ENCODE results near the gene SF3B6. TPM values are rescaled to one million over a fixed set of nuclear protein-coding genes. Genes with fewer than 3 reads are reported as not detected.

The SF3B6 gene
- total and polyA plus RNA-seq, 9 of the 15 experiments (the other 6 are each of a cell fraction or from before 2014, with no cell fraction given): 146 to 591 (median 295) TPM

DNA sequence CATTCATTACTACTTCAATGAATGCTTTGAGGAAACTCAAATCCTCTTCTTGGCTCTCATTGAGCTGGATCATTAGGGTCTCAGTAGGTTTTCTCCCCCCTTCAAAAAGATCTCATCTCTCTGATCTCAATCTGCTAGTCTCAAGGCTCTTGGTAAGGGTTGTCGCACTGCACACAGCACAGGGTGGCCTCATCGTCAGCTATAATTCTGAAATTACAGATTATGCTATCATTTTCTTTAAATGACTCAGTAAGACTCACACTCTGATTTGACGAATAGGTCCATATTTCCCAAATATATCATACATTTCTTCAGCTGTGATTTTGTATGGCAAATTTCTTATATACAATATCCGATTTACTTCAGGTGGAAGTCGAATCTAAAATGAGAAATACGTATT is 2.3 kb downstream of the SF3B6 start:
- WGBS (ENCODE audit: insufficient coverage, low coverage, missing lambda C conversion rate): 89% methylated on average over 6 of the region's 6 CpGs
- FAIRE-seq: no peak
- Histone ChIP-seq H4K20me1 (replicated peaks; ENCODE audit: control insufficient read depth, insufficient read depth, low read length) (no peaks in the 10 kb centered on the region), H2AFZ (ENCODE audit: low read depth, low read length) (no peak overlapping the region), H3K9me3 (replicated peaks; ENCODE audit: control insufficient read depth, insufficient read depth, low read depth, low read length) (no peaks in the 10 kb centered on the region), H3K4me2 (ENCODE audit: insufficient read depth, low read length) (no peak overlapping the region), H3K36me3 (ENCODE audit: control insufficient read depth, insufficient read depth, low read length) (peaks cover 51% of the 10 kb centered on the region), H3K4me3 (no peak overlapping the region), H3K27ac (ENCODE audit: extremely low read depth, low read depth, low read length) (no peak overlapping the region), H3K9ac (ENCODE audit: insufficient read depth in 1 of 2, low read depth in 2 of 2, low read length in 2 of 2) (no peak overlapping the region), H3K27me3 (ENCODE audit: control insufficient read depth in 2 of 2, insufficient read depth in 2 of 2, low read length in 2 of 2) (no peaks in the 10 kb centered on the region), H3K9me1 (ENCODE audit: control insufficient read depth, insufficient read depth, low read length) (no peaks in the 10 kb centered on the region), H3K4me1 (replicated peaks in 1 of 2; ENCODE audit: control insufficient read depth in 2 of 2, insufficient read depth in 2 of 2, low read length in 2 of 2) (peaks cover 9 to 15% of the 10 kb centered on the region in 2 experiments; a peak in 4 of 5 replicates), H3K79me2 (ENCODE audit: control insufficient read depth, insufficient read depth, low read length) (peaks cover 48% of the 10 kb centered on the region)
- DNase-seq (ENCODE audit: extremely low read depth in 1 of 4, low spot score in 3 of 4): no peak
- ATAC-seq: no peak
- POLR2A ChIA-PET: interaction anchor here (0.7 to 2.2 kb wide), 5 partner anchors 10 to 147 kb away, joined by 4 to 11 read pairs (median 7); partner anchors contain the start of genes ATAD2B and WDCP
- in situ Hi-C loops (cut with MboI) (no loop called here), intact Hi-C loops (cut with micrococcal nuclease) (no loop called here)
- CTCF ChIA-PET (ENCODE audit: low intra/inter-chr PET ratio): no interaction called here
- TF ChIP-seq ZNF274 (IDR thresholded peaks at IDR 0.05; ENCODE audit: borderline replicate concordance, low read depth, low read length): no peak
- TF ChIP-seq RBFOX2 (IDR thresholded peaks at IDR 0.05; ENCODE audit: low read depth, low read length): 0 out of 2 replicates have a peak, but pooled peaks have one; percentile 15
- BruUV-seq (replicated peaks): no TSS peak

DNA sequence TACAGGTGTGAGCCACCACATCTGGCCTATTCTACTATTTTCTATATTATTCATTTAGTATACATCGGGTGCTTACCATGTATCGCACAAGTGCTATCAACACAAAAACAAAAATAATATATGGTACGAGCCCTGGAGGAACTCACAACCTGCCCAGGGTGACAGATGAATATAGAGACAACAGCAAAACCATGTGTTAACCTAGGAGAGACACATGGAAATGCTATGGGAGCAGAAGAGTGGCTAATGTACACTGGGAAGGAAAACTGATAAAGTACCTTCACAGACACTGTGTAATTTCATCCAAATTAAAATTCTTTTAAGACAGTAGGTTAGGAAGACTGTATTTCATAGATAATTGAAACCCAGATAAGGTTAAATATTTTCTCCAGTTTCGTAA is 3.9 kb downstream of the SF3B6 start:
- Histone ChIP-seq H3K79me2 (ENCODE audit: control insufficient read depth, insufficient read depth, low read length) (peaks cover 48% of the 10 kb centered on the region), H3K4me3 (no peak overlapping the region), H3K27ac (ENCODE audit: extremely low read depth, low read depth, low read length) (no peak overlapping the region), H3K9me1 (ENCODE audit: control insufficient read depth, insufficient read depth, low read length) (no peaks in the 10 kb centered on the region), H3K27me3 (ENCODE audit: control insufficient read depth in 2 of 2, insufficient read depth in 2 of 2, low read length in 2 of 2) (no peaks in the 10 kb centered on the region), H3K36me3 (ENCODE audit: control insufficient read depth, insufficient read depth, low read length) (peaks cover 65% of the 10 kb centered on the region), H3K4me1 (replicated peaks in 1 of 2; ENCODE audit: control insufficient read depth in 2 of 2, insufficient read depth in 2 of 2, low read length in 2 of 2) (peaks cover 0 to 6% of the 10 kb centered on the region in 2 experiments; a peak in 3 of 5 replicates), H2AFZ (ENCODE audit: low read depth, low read length) (no peak overlapping the region), H4K20me1 (replicated peaks; ENCODE audit: control insufficient read depth, insufficient read depth, low read length) (no peaks in the 10 kb centered on the region), H3K9me3 (replicated peaks; ENCODE audit: control insufficient read depth, insufficient read depth, low read depth, low read length) (no peaks in the 10 kb centered on the region), H3K4me2 (ENCODE audit: insufficient read depth, low read length) (no peak overlapping the region), H3K9ac (ENCODE audit: insufficient read depth in 1 of 2, low read depth in 2 of 2, low read length in 2 of 2) (no peak overlapping the region)
- ATAC-seq (no peak), FAIRE-seq (no peak), DNase-seq (ENCODE audit: extremely low read depth in 1 of 4, low spot score in 3 of 4) (no peak)
- POLR2A ChIA-PET: interaction anchor here (0.5 to 2.2 kb wide), 8 partner anchors 8 to 457 kb away, joined by 3 to 11 read pairs (median 4); partner anchors contain the start of genes ATAD2B and WDCP
- in situ Hi-C loops (cut with MboI): no loop called here
- intact Hi-C loops (cut with micrococcal nuclease): no loop called here
- CTCF ChIA-PET (ENCODE audit: low intra/inter-chr PET ratio): no interaction called here
- TF ChIP-seq CHD1 (IDR thresholded peaks at IDR 0.05; ENCODE audit: low read length) (no peak), MBD1 (CRISPR knock-in tag; IDR thresholded peaks at IDR 0.05) (no peak), ZNF197 (CRISPR knock-in tag; IDR thresholded peaks at IDR 0.05; ENCODE audit: low read depth) (no peak), ERF (CRISPR knock-in tag; IDR thresholded peaks at IDR 0.05) (no peak), KAT2B (IDR thresholded peaks at IDR 0.05; ENCODE audit: low read depth, low read length) (no peak)
- 91% methylated on average over 4 of the region's 4 CpGs for WGBS (ENCODE audit: insufficient coverage, low coverage, missing lambda C conversion rate)
- no TSS peak for BruUV-seq (replicated peaks)

Measured in K562 (cell line).